ENCODE data around the gene SLC1A1.
"Not testable (repeated sequence)": the region's sequence is repeated elsewhere in the genome, so short reads cannot be mapped to it uniquely, and the experiment has no call there.

Gene SLC1A1

GRCh38 chr9:4592886-4593285, 102.6 kb downstream of the SLC1A1 start:
- Histone ChIP-seq H3K9ac (ENCODE audit: insufficient read length) (no peak overlapping the region), H3K27ac (no peak overlapping the region), H3K9me3 (ENCODE audit: low read depth, low read length) (no peaks in the 10 kb centered on the region), H3K36me3 (ENCODE audit: insufficient read depth, low read length) (peaks cover 6% of the 10 kb centered on the region; the same call in 1 of the 2 replicates), H3K4me3 (no peak overlapping the region)
- DNase-seq (ENCODE audit: low read depth, low spot score), result no peak
- TF ChIP-seq POLR2AphosphoS5 (IDR thresholded peaks at IDR 0.05; ENCODE audit: borderline replicate concordance, low read depth, low read length), result no peak
- no peak for TF ChIP-seq EZH2 (IDR thresholded peaks at IDR 0.05)
- TF ChIP-seq FOXP2 (optimal IDR thresholded peaks at IDR 0.05; ENCODE audit: control extremely low read depth, extremely low read length, insufficient read depth), result no peak

GRCh38 chr9:4594545-4594944, 104.3 kb downstream of the SLC1A1 start:
- Histone ChIP-seq H3K4me3 (no peak overlapping the region), H3K36me3 (ENCODE audit: insufficient read depth, low read length) (peaks cover 17% of the 10 kb centered on the region), H3K9me3 (ENCODE audit: low read depth, low read length) (no peaks in the 10 kb centered on the region), H3K27ac (no peak overlapping the region), H3K9ac (ENCODE audit: insufficient read length) (no peak overlapping the region)
- DNase-seq (ENCODE audit: low read depth, low spot score), result no peak
- TF ChIP-seq FOXP2 (optimal IDR thresholded peaks at IDR 0.05; ENCODE audit: control extremely low read depth, extremely low read length, insufficient read depth) (no peak), POLR2AphosphoS5 (IDR thresholded peaks at IDR 0.05; ENCODE audit: borderline replicate concordance, low read depth, low read length) (no peak), EZH2 (IDR thresholded peaks at IDR 0.05) (no peak)

GRCh38 chr9:4594994-4595393, 104.7 kb downstream of the SLC1A1 start:
- H3K4me3 ChIP-seq, result no peak overlapping the region
- H3K9ac ChIP-seq (ENCODE audit: insufficient read length), result no peak overlapping the region
- H3K27ac ChIP-seq, result no peak overlapping the region
- H3K9me3 ChIP-seq (ENCODE audit: low read depth, low read length), result no peaks in the 10 kb centered on the region
- no peak for DNase-seq (ENCODE audit: low read depth, low spot score)
- H3K36me3 ChIP-seq (ENCODE audit: insufficient read depth, low read length), result peaks cover 22% of the 10 kb centered on the region
- TF ChIP-seq POLR2AphosphoS5 (IDR thresholded peaks at IDR 0.05; ENCODE audit: borderline replicate concordance, low read depth, low read length) (no peak), FOXP2 (optimal IDR thresholded peaks at IDR 0.05; ENCODE audit: control extremely low read depth, extremely low read length, insufficient read depth) (no peak), EZH2 (IDR thresholded peaks at IDR 0.05) (no peak)

DNA sequence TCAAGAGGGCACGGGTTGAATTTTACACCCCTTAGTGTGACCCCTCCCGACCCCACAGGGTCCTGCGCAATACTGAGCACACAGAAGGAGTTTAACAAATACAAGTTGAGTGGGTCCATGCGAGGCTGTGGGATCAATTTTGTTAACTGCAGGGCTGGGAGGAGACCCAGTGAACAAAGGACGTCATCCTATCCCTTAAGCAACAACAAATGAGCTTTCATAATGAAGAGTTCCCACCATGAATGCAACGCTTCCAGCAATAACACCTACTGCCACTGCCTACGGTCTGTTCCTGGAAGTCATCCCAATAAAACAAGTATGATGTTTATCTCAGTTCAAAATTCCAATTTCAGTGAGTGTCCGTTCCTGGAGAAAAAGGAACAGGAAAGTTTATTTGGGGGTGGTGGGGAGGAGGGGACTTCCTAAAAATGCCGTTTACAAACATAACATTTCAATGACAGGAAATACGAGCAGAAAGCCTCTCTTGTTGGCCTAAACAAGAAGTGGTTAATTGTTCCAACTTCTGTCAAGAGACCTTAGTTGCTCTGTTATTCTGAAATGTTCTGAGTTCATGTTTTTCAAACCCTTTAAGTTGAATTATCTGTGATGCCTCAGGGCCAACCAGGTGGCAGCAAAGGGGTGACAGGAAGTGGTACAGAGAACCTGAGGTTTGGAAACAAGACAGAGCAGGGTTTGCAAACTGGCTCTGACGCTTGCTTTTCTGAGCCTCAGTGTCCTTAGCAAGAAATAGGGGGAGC, 106.1 kb downstream of the SLC1A1 start:
- TF ChIP-seq EZH2 (IDR thresholded peaks at IDR 0.05) (no peak), POLR2AphosphoS5 (IDR thresholded peaks at IDR 0.05; ENCODE audit: borderline replicate concordance, low read depth, low read length) (no peak), FOXP2 (optimal IDR thresholded peaks at IDR 0.05; ENCODE audit: control extremely low read depth, extremely low read length, insufficient read depth) (no peak)
- H3K36me3 ChIP-seq (ENCODE audit: insufficient read depth, low read length), result peaks cover 34% of the 10 kb centered on the region
- H3K9ac ChIP-seq (ENCODE audit: insufficient read length), result no peak overlapping the region
- DNase-seq (ENCODE audit: low read depth, low spot score), result no peak
- H3K9me3 ChIP-seq (ENCODE audit: low read depth, low read length), result no peaks in the 10 kb centered on the region
- no peak overlapping the region for H3K4me3 ChIP-seq
- no peak overlapping the region for H3K27ac ChIP-seq

DNA sequence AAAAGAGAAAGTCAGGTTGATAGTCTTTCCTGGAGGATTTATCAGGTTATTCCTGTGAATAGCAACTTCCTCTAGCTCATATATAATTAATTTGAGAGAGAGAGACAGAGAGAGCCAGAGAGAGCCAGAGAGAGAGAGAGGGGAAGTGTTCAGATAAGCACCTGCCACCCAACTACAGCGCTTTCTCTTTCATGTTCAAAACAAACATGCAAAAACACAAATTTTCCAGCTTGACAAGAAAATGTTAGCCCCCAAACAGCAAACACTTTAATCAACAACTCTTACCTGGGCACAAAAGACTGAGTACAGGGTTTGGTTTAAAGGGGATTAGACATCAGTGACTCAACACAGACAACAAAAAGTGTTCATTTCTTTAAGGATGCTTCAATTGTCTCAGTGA, 110.1 kb downstream of the SLC1A1 start:
- H3K27ac ChIP-seq, result no peak overlapping the region
- H3K9ac ChIP-seq (ENCODE audit: insufficient read length), result no peak overlapping the region
- peaks cover 72% of the 10 kb centered on the region for H3K36me3 ChIP-seq (ENCODE audit: insufficient read depth, low read length)

GRCh38 chr9:4603830-4604229, 113.6 kb downstream of the SLC1A1 start:
- H3K36me3 ChIP-seq (ENCODE audit: insufficient read depth, low read length), result peaks cover 64% of the 10 kb centered on the region
- no peak for TF ChIP-seq FOXP2 (optimal IDR thresholded peaks at IDR 0.05; ENCODE audit: control extremely low read depth, extremely low read length, insufficient read depth)
- no peak for TF ChIP-seq EZH2 (IDR thresholded peaks at IDR 0.05)
- TF ChIP-seq POLR2AphosphoS5 (IDR thresholded peaks at IDR 0.05; ENCODE audit: borderline replicate concordance, low read depth, low read length), result no peak
- no peak overlapping the region for H3K4me3 ChIP-seq
- no peak for DNase-seq (ENCODE audit: low read depth, low spot score)
- no peak overlapping the region for H3K27ac ChIP-seq
- H3K9me3 ChIP-seq (ENCODE audit: low read depth, low read length), result no peaks in the 10 kb centered on the region
- H3K9ac ChIP-seq (ENCODE audit: insufficient read length), result no peak overlapping the region

More for the DNA sequence above, 110.1 kb downstream of the SLC1A1 start:
- Histone ChIP-seq H3K4me3 (no peak overlapping the region), H3K9me3 (ENCODE audit: low read depth, low read length) (no peaks in the 10 kb centered on the region)
- DNase-seq (ENCODE audit: low read depth, low spot score), result no peak
- no peak for TF ChIP-seq FOXP2 (optimal IDR thresholded peaks at IDR 0.05; ENCODE audit: control extremely low read depth, extremely low read length, insufficient read depth)
- no peak for TF ChIP-seq EZH2 (IDR thresholded peaks at IDR 0.05)
- no peak for TF ChIP-seq POLR2AphosphoS5 (IDR thresholded peaks at IDR 0.05; ENCODE audit: borderline replicate concordance, low read depth, low read length)

DNA sequence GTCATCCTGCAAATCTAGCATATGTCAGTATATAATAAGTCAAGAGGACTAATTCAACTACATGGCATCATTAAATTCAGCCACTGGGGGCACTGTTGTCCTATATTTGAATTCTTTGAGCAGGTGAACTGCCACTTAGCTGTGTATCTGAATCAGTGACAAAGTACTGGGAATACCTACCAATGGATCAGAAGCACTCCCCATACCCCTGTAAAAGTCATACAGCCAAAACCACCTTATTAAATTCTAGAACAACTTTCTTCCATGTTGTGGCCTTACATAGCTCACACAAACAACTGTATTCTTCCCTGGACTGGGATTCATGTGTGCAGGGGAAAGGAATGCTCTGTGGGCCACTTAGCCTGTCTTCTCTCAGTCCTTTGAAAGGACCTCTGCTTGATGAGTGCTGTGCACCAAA, 114.4 kb downstream of the SLC1A1 start:
- H3K36me3 ChIP-seq (ENCODE audit: insufficient read depth, low read length), result peaks cover 55% of the 10 kb centered on the region
- no peak overlapping the region for H3K4me3 ChIP-seq
- TF ChIP-seq FOXP2 (optimal IDR thresholded peaks at IDR 0.05; ENCODE audit: control extremely low read depth, extremely low read length, insufficient read depth) (no peak), POLR2AphosphoS5 (IDR thresholded peaks at IDR 0.05; ENCODE audit: borderline replicate concordance, low read depth, low read length) (no peak), EZH2 (IDR thresholded peaks at IDR 0.05) (no peak)
- peak; percentile 60 for DNase-seq (ENCODE audit: low read depth, low spot score)
- H3K9me3 ChIP-seq (ENCODE audit: low read depth, low read length), result no peaks in the 10 kb centered on the region
- no peak overlapping the region for H3K9ac ChIP-seq (ENCODE audit: insufficient read length)
- H3K27ac ChIP-seq, result peak overlapping the region; percentile 59; the same call in 1 of the 2 replicates

DNA sequence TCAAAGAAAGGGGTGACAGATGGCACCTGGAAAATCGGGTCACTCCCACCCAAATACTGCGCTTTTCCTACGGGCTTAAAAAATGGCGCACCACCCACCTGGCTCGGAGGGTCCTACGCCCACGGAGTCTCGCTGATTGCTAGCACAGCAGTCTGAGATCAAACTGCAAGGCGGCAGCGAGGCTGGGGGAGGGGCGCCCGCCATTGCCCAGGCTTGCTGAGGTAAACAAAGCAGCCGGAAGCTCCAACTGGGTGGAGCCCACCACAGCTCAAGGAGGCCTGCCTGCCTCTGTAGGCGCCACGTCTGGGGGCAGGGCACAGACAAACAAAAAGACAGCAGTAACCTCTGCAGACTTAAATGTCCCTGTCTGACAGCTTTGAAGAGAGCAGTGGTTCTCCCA, 115.8 kb downstream of the SLC1A1 start:
- not testable (repeated sequence) for H3K4me3 ChIP-seq; H3K9ac ChIP-seq (ENCODE audit: insufficient read length); H3K27ac ChIP-seq; DNase-seq (ENCODE audit: low read depth, low spot score); H3K9me3 ChIP-seq (ENCODE audit: low read depth, low read length)
- peaks cover 42% of the 10 kb centered on the region for H3K36me3 ChIP-seq (ENCODE audit: insufficient read depth, low read length)

GRCh38 chr9:4614627-4615026, 124.4 kb downstream of the SLC1A1 start:
- no peak overlapping the region for H3K4me3 ChIP-seq
- no peak for DNase-seq (ENCODE audit: low read depth, low spot score)
- no peak for TF ChIP-seq FOXP2 (optimal IDR thresholded peaks at IDR 0.05; ENCODE audit: control extremely low read depth, extremely low read length, insufficient read depth)
- H3K27ac ChIP-seq, result no peak overlapping the region
- no peaks in the 10 kb centered on the region for H3K9me3 ChIP-seq (ENCODE audit: low read depth, low read length)
- peaks cover 17% of the 10 kb centered on the region for H3K36me3 ChIP-seq (ENCODE audit: insufficient read depth, low read length)
- no peak overlapping the region for H3K9ac ChIP-seq (ENCODE audit: insufficient read length)
